AG10803 (cell line): ENCODE results near the gene CASQ1.

Source experiments
- DNase-seq: peaks from one replicate; pipeline ENCODE4 v3.0.0; 2010; ENCODE audit warnings: low read depth
- H3K4me3 ChIP-seq: 2 replicates; pipeline ENCODE4 v1.5.1; 2011; ENCODE audit warnings: mild to moderate bottlenecking, low read length, control low read depth
- CTCF ChIP-seq: conservative IDR thresholded peaks from 2 replicates; pipeline ENCODE4 v1.5.1; 2011; ENCODE audit warnings: mild to moderate bottlenecking, low read length, control low read depth, inconsistent platforms

The CASQ1 gene

GRCh38 chr1:160245434-160245833 is 55.1 kb downstream of the CASQ1 start:
- TF ChIP-seq CTCF = no peak
- no peak overlapping the region for H3K4me3 ChIP-seq
- DNase-seq = no peak

- no peak for TF ChIP-seq CTCF
- no peak overlapping the region for H3K4me3 ChIP-seq
- no peak for DNase-seq
Measured at GRCh38 chr1:160247053-160247452, 56.7 kb downstream of the CASQ1 start.

DNA sequence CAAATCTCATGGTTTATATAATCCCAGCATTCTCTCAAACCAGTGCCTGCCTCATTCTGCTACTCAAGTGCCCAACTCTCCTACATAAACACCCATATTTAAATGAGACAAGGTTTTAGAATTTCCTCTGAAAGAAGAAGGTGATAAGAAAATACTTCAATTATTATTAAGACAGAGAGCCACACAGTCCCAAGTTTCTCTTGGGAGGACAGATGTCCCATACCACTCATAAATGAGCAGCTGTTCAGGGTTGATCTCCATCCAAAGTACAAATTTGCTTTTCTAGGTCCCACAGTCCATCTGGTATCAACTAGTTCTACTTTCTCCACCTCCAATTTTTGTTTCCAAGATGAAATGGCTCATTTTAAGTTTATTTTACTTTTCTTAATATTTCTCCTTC is 60.6 kb downstream of the CASQ1 start:
- no peak for TF ChIP-seq CTCF
- no peak for DNase-seq
- H3K4me3 ChIP-seq = no peak overlapping the region
